ENCODE results near the gene ADNP.
A peak's percentile ranks its signal among the peaks of the same experiment; 100 is the strongest.

Gene ADNP

DNA sequence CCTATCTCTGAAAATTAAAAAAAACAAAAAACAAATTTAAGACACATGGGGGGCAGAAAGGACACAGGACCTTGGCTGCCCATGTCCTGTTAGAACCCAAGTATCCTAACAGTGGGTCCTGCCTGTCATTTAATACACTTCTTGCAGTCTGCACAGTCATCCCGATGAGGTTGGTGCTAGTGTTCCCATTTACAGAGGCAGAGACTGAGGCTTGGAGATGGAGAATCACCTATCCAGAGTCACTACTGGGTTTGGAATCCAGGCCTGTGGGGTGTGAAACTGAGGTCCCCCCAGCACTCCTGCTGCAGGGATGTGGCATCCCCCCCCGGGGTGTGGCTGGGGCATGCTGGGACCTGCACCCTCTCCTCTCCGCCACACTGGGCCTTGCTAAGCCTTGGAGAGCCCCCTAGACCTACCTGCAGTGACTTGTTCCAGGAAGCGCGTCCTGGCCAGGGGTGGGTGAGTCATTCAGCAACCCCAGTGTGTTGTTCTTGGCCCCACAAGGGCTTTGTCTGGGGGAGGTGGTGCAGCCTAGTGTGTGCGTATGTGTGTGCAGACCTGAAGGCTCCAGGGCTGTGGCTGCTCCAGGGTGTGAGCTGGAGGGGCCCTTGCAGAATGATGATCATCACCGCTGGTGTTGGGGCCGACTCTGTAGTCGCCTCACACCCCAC, 86.7 kb downstream of the ADNP start:
- DNase-seq: peak; percentile 75

GRCh38 chr20:50843331-50844276, 87.6 kb downstream of the ADNP start:
- DNase-seq: no peak

DNA sequence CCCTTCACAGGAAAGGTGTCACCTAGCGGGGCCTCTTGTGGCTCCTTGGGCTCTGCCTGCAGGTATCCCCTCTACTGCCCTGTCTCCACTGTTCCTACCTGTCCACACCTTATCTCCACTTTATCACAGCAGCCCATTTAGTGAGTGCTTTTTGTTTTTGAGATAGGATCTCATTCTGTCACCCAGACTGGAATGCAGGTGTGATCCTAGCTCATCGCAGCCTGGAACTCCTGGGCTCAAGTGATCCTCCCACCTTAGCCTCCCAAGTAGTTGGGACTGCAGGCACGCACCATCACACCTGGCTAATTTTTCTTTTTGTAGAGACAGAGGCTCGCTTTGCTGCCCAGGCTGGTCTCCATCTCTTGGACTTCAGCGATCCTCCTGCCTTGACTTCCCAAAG, 88.4 kb downstream of the ADNP start:
- DNase-seq: no peak

Measured in islet precursor cell (in vitro differentiated cells).